ENCODE measurements around the gene STPG4. TPM values are rescaled to one million over a fixed set of nuclear protein-coding genes. Genes with fewer than 3 reads are reported as not detected.

The STPG4 gene
- total and polyA plus RNA-seq, 12 donors: 0.06 to 0.45 (median 0.44) TPM; not detected in 9

DNA sequence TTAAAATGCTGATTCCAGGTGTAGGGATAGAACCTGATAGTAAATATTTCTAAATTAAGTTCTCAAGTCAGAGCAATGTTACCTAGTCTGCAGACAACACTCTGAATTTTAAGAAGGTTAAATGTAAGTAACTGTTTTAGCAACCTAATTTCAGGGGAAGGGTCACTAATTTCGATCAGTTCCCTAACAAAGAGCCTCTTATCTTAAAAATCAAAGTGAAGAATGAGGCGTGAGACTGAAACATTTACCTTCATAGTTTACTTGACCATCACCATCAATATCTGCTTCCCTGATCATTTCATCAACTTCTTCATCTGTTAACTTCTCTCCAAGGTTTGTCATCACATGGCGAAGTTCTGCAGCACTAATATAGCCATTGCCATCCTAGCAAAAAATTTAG lies 6.4 kb upstream of the STPG4 start:
- ATAC-seq: no peak
- Histone ChIP-seq H3K36me3 (peaks cover 0 to 92% (median 42%) of the 10 kb centered on the region in 9 donors), H3K4me3 (no peak overlapping the region), H3K9me3 (no peaks in the 10 kb centered on the region), H3K27me3 (no peaks in the 10 kb centered on the region), H3K4me1 (peaks cover 0 to 49% (median 35%) of the 10 kb centered on the region in 9 donors), H3K27ac (no peak overlapping the region)
- TF ChIP-seq, protein P1, sequence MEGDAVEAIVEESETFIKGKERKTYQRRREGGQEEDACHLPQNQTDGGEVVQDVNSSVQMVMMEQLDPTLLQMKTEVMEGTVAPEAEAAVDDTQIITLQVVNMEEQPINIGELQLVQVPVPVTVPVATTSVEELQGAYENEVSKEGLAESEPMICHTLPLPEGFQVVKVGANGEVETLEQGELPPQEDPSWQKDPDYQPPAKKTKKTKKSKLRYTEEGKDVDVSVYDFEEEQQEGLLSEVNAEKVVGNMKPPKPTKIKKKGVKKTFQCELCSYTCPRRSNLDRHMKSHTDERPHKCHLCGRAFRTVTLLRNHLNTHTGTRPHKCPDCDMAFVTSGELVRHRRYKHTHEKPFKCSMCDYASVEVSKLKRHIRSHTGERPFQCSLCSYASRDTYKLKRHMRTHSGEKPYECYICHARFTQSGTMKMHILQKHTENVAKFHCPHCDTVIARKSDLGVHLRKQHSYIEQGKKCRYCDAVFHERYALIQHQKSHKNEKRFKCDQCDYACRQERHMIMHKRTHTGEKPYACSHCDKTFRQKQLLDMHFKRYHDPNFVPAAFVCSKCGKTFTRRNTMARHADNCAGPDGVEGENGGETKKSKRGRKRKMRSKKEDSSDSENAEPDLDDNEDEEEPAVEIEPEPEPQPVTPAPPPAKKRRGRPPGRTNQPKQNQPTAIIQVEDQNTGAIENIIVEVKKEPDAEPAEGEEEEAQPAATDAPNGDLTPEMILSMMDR (IDR thresholded peaks at IDR 0.05): no peak
- intact Hi-C loops (cut with DNase I): loop anchor here in 1 of 10 donors (10.0 kb wide), 1 partner anchor 87 kb away; no protein-coding TSS in a partner anchor
- DNase-seq: no peak
- WGBS, 2 donors: 92 to 96% methylated on average over 3 of the region's 3 CpGs

DNA sequence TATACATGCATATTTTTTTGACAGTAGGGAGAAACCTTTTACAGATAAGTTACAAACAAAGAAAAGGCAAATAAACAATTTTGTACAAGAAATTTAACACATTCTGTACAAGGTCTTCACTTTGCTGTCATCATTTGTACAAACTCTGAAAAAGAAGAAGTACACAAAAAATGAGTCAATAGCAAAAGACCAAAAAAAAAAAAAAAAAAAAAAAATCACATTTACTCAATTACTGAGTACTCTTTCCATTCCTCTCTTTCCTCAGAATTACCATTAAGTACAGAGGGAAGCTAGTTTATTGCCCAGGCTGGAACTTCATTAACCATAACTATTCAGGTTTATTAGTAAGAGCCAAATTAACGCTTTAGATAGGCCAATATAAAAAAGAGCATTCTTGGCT lies 5.6 kb upstream of the STPG4 start:
- peaks cover 0 to 41% (median 27%) of the 10 kb centered on the region in 9 donors for H3K4me1 ChIP-seq
- no peak overlapping the region for H3K27ac ChIP-seq
- peaks cover 0 to 88% (median 42%) of the 10 kb centered on the region in 9 donors for H3K36me3 ChIP-seq
- TF ChIP-seq, protein P1 (IDR thresholded peaks at IDR 0.05): no peak
- intact Hi-C loops (cut with DNase I): loop anchor here in 1 of 10 donors (10.0 kb wide), 1 partner anchor 86 kb away; no protein-coding TSS in a partner anchor
- no peak for DNase-seq
- 96 to 98% methylated on average over 1 of the region's 1 CpG for WGBS, 2 donors
- no peak overlapping the region for H3K4me3 ChIP-seq
- H3K27me3 ChIP-seq: no peaks in the 10 kb centered on the region
- no peaks in the 10 kb centered on the region for H3K9me3 ChIP-seq
- ATAC-seq: no peak

DNA sequence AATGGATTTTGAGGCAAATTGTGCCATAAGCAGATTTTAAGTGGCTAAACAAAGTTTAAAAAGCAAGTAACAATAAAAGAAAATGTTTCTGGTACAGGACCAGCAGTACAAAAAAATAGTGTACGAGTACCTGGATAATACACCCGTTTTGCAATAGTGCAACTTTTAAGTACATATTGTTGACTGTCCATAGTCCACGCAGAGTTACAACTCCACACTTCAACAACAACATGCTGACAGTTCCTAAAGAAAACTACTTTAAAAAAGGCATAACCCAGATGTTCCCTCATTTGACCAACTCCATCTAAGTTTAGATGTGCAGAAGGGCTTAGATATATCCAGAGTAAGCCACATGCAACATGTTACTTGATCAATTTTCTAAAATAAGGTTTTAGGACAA lies 5.1 kb upstream of the STPG4 start:
- WGBS, 2 donors: 89 to 95% methylated on average over 3 of the region's 3 CpGs
- no peak overlapping the region for H3K4me3 ChIP-seq
- no peaks in the 10 kb centered on the region for H3K9me3 ChIP-seq
- ATAC-seq (no peak), DNase-seq (no peak)
- peaks cover 0 to 86% (median 42%) of the 10 kb centered on the region in 9 donors for H3K36me3 ChIP-seq
- H3K27me3 ChIP-seq: no peaks in the 10 kb centered on the region
- peaks cover 0 to 36% (median 23%) of the 10 kb centered on the region in 9 donors for H3K4me1 ChIP-seq
- TF ChIP-seq, protein P1 (IDR thresholded peaks at IDR 0.05): no peak
- no peak overlapping the region for H3K27ac ChIP-seq
- intact Hi-C loops (cut with DNase I): loop anchor here in 1 of 10 donors (10.0 kb wide), 1 partner anchor 85 kb away; no protein-coding TSS in a partner anchor

DNA sequence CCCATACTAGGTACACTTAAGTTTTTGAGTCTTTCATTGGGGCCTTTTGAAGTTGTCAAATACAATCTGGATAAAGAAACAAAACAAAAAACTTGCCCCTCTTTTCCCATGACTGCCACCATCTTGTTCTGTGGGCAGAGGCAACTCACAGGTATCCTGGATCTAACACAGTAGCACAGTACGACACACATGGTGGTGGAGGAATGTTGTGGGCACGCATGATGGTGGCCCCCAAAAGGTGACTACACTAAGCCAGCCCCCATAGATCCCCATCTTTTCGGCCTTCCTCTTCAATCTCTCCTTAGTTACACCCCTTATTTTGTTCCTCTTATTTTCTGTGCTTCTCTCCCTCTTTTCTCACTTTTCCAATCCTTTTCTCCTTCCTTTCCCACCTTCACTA lies 4.5 kb upstream of the STPG4 start:
- Histone ChIP-seq H3K4me3 (no peak overlapping the region), H3K27me3 (no peaks in the 10 kb centered on the region), H3K9me3 (no peaks in the 10 kb centered on the region), H3K36me3 (peaks cover 0 to 86% (median 47%) of the 10 kb centered on the region in 9 donors), H3K27ac (no peak overlapping the region), H3K4me1 (peaks cover 0 to 30% (median 17%) of the 10 kb centered on the region in 9 donors)
- ATAC-seq (peak in 1 of 8 donors; percentile 39), DNase-seq (no peak)
- TF ChIP-seq, protein P1 (IDR thresholded peaks at IDR 0.05): no peak
- intact Hi-C loops (cut with DNase I): loop anchor here in 1 of 10 donors (10.0 kb wide), 1 partner anchor 85 kb away; no protein-coding TSS in a partner anchor
- 99% methylated on average over 3 of the region's 3 CpGs for WGBS, 2 donors

All from heart right ventricle (tissue), 16 donors.